Bronchial epithelial cell (primary cell): ENCODE data around the gene BEGAIN. TPM values are rescaled to one million over a fixed set of nuclear protein-coding genes. Genes with fewer than 3 reads are reported as not detected.

ENCODE experiments used
- DNase-seq: peaks from one replicate; pipeline ENCODE4 v3.0.0-alpha.2; 2010; ENCODE audit warnings: low read depth
- FAIRE-seq: peaks from 2 replicates; lab custom pipeline; 2011; peaks lifted over from hg19 to GRCh38; lab: Jason Lieb, UNC
- H3K27me3 ChIP-seq: 2 replicates; pipeline ENCODE4 v1.5.1; 2011; ENCODE audit warnings: low read length; ENCODE audit not compliant: control insufficient read depth, insufficient read depth
- H3K36me3 ChIP-seq: 2 replicates; pipeline ENCODE4 v1.5.1; 2011; ENCODE audit warnings: low read length; ENCODE audit not compliant: control insufficient read depth, insufficient read depth
- H3K4me3 ChIP-seq: 2 replicates; pipeline ENCODE4 v1.5.1; 2011; ENCODE audit warnings: mild to moderate bottlenecking, low read depth, low read length, control low read depth
- total RNA-seq: library from RNA; depleted of rRNA; stranded (reverse); fragments of >200 nt; gene quantifications from 2 replicates; pipeline ENCODE4 v1.2.1, GENCODE V29; 2014
- TF ChIP-seq, protein P1 (sequence below): IDR thresholded peaks from 2 replicates; pipeline ENCODE4 v1.5.1; 2011; ENCODE audit warnings: mild to moderate bottlenecking, moderate library complexity, low read length, control low read depth, inconsistent platforms; ENCODE audit not compliant: insufficient read depth, severe bottlenecking

Gene BEGAIN
- total RNA-seq, 1 donor from 2014 or later, result 1.1 TPM

DNA sequence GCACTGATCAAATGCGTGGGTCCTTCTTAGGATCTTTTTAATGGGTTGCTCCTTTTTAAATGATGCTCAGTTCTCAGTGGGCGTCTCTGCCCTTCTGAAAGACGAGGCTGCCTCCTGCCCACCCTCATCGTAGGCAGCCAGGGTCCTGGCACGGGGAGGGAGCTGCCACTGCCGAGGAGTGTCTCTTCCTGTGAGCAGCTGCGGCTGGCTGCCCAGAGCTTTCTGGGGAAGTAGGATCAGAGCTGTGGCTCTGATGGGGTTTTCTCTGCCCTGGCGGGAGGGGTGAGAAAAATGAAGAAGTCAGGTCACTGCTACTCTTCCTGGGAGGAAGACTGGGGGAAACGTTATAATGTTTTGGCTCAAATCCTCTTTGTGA, 31.1 kb upstream of the BEGAIN start:
- DNase-seq (no peak), FAIRE-seq (no peak)
- Histone ChIP-seq H3K27me3 (peaks cover 10% of the 10 kb centered on the region), H3K4me3 (no peak overlapping the region), H3K36me3 (no peaks in the 10 kb centered on the region)
- TF ChIP-seq, protein P1, sequence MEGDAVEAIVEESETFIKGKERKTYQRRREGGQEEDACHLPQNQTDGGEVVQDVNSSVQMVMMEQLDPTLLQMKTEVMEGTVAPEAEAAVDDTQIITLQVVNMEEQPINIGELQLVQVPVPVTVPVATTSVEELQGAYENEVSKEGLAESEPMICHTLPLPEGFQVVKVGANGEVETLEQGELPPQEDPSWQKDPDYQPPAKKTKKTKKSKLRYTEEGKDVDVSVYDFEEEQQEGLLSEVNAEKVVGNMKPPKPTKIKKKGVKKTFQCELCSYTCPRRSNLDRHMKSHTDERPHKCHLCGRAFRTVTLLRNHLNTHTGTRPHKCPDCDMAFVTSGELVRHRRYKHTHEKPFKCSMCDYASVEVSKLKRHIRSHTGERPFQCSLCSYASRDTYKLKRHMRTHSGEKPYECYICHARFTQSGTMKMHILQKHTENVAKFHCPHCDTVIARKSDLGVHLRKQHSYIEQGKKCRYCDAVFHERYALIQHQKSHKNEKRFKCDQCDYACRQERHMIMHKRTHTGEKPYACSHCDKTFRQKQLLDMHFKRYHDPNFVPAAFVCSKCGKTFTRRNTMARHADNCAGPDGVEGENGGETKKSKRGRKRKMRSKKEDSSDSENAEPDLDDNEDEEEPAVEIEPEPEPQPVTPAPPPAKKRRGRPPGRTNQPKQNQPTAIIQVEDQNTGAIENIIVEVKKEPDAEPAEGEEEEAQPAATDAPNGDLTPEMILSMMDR, result no peak

DNA sequence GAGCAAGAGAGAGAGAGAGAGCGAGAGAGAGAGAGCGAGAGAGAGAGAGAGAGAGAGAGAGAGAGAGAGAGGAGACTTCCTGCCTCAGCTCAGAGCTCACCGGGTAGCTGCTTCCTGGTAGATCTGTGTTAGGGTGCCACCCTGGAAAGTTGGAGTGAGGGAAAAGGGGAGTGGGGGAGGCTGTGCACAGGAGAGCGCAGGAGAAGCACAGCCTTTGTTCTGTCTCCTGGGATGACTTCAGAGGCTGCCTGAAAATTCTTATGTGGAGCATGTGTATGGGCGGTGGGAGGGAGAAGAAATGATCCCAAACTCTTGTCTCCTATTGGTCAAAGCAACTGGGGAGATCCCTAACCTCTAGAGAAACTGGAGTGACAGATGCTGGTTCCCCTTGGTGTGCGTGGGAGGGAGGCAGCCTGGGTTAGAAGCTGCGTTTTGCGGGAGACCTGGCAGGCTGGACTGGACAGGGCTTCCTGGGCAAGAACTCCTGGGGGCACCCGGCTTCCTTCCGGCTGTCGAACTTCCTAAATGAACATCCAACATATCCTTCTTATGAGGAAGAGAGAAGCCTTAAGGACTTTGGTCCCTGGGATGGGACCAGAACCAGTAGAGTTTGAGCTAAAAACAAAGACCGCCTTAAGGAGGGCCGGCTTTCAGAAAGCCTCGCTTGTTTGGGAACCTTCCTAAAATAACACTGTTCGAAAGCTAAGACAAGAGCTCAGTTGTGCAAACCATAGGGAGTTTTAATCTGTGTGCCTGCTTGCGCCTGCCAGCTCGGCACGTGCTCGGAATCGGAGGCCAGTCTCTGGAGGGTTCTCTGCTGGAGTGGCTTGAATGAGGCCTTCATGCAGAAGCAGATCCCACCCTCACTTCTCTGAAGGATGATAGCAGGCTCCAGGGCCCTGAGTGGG, 30.4 kb upstream of the BEGAIN start:
- FAIRE-seq, result no peak
- Histone ChIP-seq H3K36me3 (no peaks in the 10 kb centered on the region), H3K27me3 (peaks cover 10% of the 10 kb centered on the region), H3K4me3 (no peak overlapping the region)
- TF ChIP-seq, protein P1, result no peak
- no peak for DNase-seq

DNA sequence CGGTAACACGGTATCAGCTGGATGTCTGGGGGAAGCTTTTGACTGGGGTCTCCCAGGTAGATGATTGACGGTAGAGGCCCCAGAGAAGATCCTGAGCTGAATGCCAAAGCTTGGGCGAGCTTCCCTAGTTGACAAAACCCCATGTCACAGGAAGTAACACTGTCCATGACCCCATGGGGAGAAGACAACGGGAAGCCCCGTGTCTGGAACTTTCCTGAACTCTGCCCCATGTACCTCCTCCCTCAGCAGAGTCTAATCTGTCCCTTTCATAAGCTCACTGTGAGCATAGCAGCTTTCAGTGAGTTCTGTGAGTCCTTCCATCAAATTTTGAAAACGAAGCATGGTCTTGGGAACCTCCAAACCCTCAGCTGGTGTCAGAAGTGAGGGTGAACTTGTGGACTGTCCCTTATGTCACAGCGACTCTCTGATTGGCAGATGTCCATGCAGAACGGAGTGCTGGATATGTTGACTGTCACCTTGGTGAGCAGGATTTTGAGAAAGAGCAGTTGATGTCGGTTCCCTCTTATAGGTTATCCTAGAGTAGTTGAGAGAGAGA, 29.7 kb upstream of the BEGAIN start:
- no peak overlapping the region for H3K4me3 ChIP-seq
- DNase-seq (no peak), FAIRE-seq (no peak)
- H3K36me3 ChIP-seq, result no peaks in the 10 kb centered on the region
- H3K27me3 ChIP-seq, result peaks cover 10% of the 10 kb centered on the region
- TF ChIP-seq, protein P1, result no peak

DNA sequence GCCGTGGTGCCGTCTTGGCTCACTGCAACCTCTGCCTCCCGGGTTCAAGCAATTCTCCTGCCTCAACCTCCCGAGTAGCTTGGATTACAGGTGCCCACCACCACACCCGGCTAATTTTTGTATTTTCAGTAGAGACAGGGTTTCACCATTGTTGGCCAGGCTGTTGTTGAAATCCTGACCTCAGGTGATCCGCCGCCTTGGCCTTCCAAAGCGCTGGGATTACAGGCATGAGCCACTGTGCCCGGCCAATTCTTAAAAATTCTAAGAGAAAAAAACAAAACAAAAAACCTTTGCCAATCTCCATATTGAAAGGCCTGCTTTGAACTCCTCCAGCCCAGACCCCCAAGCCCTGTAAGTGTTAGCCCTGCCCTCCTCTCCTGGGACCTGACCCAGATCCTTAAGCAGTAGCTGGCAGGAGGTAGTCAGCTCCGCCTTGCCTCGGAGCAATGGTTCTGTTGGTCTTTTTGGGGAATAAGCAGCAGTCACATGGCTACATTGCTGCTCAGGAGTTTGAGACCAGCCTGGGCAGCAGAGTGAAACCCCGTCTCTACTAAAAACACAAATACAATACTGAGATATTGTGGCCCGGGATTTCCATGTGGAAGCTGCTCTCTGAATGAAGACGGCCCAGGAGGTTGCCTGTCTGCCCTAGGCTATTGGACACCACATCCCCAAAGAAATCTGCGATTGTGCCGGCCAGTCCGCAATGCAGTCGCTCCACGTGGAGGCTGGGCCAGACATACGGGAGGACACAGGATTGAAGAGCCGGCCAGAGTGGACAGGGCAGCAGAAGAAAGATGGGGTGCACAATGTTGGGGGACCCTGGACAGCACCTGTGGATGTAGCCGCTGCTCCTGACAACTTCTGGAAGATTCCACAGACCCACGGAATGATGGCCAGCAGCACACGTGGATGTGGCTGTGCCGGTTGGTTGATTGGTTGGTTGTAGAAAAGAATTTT, 28.8 kb upstream of the BEGAIN start:
- FAIRE-seq, result no peak

DNA sequence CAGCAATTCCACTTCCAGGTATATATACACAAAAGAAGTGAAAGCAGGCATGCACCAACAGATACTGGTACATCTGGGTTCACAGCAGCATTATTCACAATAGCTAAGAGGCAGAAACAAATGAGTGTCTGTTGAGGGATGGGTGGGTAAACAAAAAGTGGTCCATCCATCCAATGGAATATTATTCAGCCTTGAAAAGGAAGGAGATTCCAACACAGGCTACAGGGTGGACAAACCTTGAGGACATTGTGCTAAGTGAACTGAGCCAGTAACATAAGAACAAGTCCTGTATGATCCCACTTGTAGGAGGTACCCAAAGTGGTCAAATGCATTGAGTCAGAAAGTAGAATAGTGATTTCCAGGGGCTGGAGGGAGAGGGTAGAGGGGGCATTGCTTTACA, 27.6 kb upstream of the BEGAIN start:
- H3K27me3 ChIP-seq, result peaks cover 10% of the 10 kb centered on the region
- TF ChIP-seq, protein P1, result no peak
- DNase-seq (no peak), FAIRE-seq (no peak)
- no peak overlapping the region for H3K4me3 ChIP-seq
- H3K36me3 ChIP-seq, result no peaks in the 10 kb centered on the region

More for the DNA sequence above, 28.8 kb upstream of the BEGAIN start:
- DNase-seq, result no peak
- no peaks in the 10 kb centered on the region for H3K36me3 ChIP-seq
- peaks cover 10% of the 10 kb centered on the region for H3K27me3 ChIP-seq
- H3K4me3 ChIP-seq, result no peak overlapping the region
- TF ChIP-seq, protein P1, result no peak
